Panc1 (cell line): Measurements from ENCODE around the gene AFF2. TPM values are rescaled to one million over a fixed set of nuclear protein-coding genes. Genes with fewer than 3 reads are reported as not detected.

ENCODE experiments used
- ATAC-seq: fragments of 200-7000 bp; cut with Tn5 transposase; 2 replicates; pipeline ENCODE4 v1.9.1; 2020; ENCODE audit warnings: mild to moderate bottlenecking, moderate library complexity
- BruUV-seq: library from RNA; stranded (reverse); fragments of 400-500 nt; replicated peaks from 2 replicates; lab custom pipeline; 2021; lab: Mats Ljungman, UMichigan
- CTCF ChIA-PET: fragments of 300-600 bp; sonication (Branson Sonifier 250); formaldehyde crosslinking; loops from one replicate; lab custom pipeline; 2022; ENCODE audit warnings: antibody characterized with exemption; lab: Charles Lee
- POLR2A ChIA-PET: fragments of 300-600 bp; sonication (Branson Sonifier 250); formaldehyde crosslinking; loops from one replicate; lab custom pipeline; 2022; ENCODE audit warnings: antibody characterized with exemption; lab: Charles Lee
- DNase-seq: peaks from one replicate; pipeline ENCODE4 v3.0.0-alpha.2; 2010; ENCODE audit warnings: low read depth, low spot score
- H3K27ac ChIP-seq: 2 replicates; pipeline ENCODE4 v1.5.1; 2011; ENCODE audit warnings: mild to moderate bottlenecking, low read length, inconsistent platforms
- H3K27me3 ChIP-seq: fragments of 200-500 bp; sonication (Bioruptor generic); 2 replicates; pipeline ENCODE4 v1.6.0; 2014; ENCODE audit warnings: low read length, inconsistent platforms; ENCODE audit not compliant: control insufficient read depth, insufficient read depth
- H3K36me3 ChIP-seq: fragments of 200-500 bp; sonication (Bioruptor generic); 2 replicates; pipeline ENCODE4 v1.5.1; 2014; ENCODE audit warnings: inconsistent platforms, mild to moderate bottlenecking, low read length, moderate library complexity; ENCODE audit not compliant: control insufficient read depth, insufficient read depth
- H3K4me1 ChIP-seq: 2 replicates; pipeline ENCODE4 v1.5.1; 2011; ENCODE audit warnings: inconsistent platforms, mild to moderate bottlenecking, low read length, moderate library complexity; ENCODE audit not compliant: control insufficient read depth, insufficient read depth
- H3K4me3 ChIP-seq, 2 experiments: 2 replicates each; pipeline ENCODE4 v1.5.1; 2011 to 2012; ENCODE audit warnings: low read depth in 2 of 2, low read length in 2 of 2, mild to moderate bottlenecking in 2 of 2, inconsistent platforms in 1 of 2, moderate library complexity in 1 of 2
- H3K9me3 ChIP-seq: fragments of 200-500 bp; sonication (Bioruptor generic); 2 replicates; pipeline ENCODE4 v1.5.1; 2014; ENCODE audit warnings: low read depth, mild to moderate bottlenecking, inconsistent platforms, low read length, moderate library complexity; ENCODE audit not compliant: control insufficient read depth, insufficient read depth
- POLR2AphosphoS5 ChIP-seq: IDR thresholded peaks from 2 replicates; pipeline ENCODE4 v1.6.1; 2012; ENCODE audit warnings: mild to moderate bottlenecking, low read depth, low read length, moderate library complexity
- SIN3A ChIP-seq: IDR thresholded peaks from 2 replicates; pipeline ENCODE4 v1.6.1; 2012; ENCODE audit warnings: low read depth, mild to moderate bottlenecking, low read length, moderate library complexity, borderline replicate concordance; ENCODE audit not compliant: insufficient read depth
- TCF7L2 ChIP-seq: IDR thresholded peaks from 2 replicates; pipeline ENCODE4 v1.6.1; 2011; ENCODE audit warnings: mild to moderate bottlenecking, low read depth, low read length, inconsistent platforms
- in situ Hi-C: cut with HindIII; loops from 2 replicates; pipeline ENCODE4 v1.10.0; 2016; ENCODE audit warnings: low sequenced_read_pairs, low pct_unique_long_range_greater_than_20kb
- intact Hi-C: fragments of 100-400 bp; cut with micrococcal nuclease; formaldehyde crosslinking; loops from one replicate; pipeline ENCODE4 v1.10.0; 2022; ENCODE audit not compliant: unreplicated experiment
- total RNA-seq: library from RNA; stranded (reverse); gene quantifications from one replicate; pipeline ENCODE4 v1.2.1, GENCODE V29; 2021; ENCODE audit not compliant: unreplicated experiment
- TF ChIP-seq, protein P1 (sequence below), 2 experiments: IDR thresholded peaks; 2 replicates each; pipeline ENCODE4 v1.6.1; 2011 to 2012; ENCODE audit warnings: low read depth in 2 of 2, control low read depth in 1 of 2, low read length in 1 of 2, mild to moderate bottlenecking in 1 of 2, moderate library complexity in 1 of 2; ENCODE audit not compliant: insufficient read depth in 1 of 2
- TF ChIP-seq, protein P2 (sequence below): fragments of 450-650 bp; IDR thresholded peaks from 2 replicates; pipeline ENCODE4 v1.5.1; 2017; ENCODE audit warnings: mild to moderate bottlenecking

Gene AFF2
- total RNA-seq, 1 experiment from 2014 or later: 0.05 TPM

- no TSS peak for BruUV-seq
- H3K27me3 ChIP-seq: no peaks in the 10 kb centered on the region
- ChIA-PET CTCF (no interaction called here), POLR2A (no interaction called here)
- no peak for DNase-seq
- no peaks in the 10 kb centered on the region for H3K4me1 ChIP-seq
- TF ChIP-seq, protein P1, sequence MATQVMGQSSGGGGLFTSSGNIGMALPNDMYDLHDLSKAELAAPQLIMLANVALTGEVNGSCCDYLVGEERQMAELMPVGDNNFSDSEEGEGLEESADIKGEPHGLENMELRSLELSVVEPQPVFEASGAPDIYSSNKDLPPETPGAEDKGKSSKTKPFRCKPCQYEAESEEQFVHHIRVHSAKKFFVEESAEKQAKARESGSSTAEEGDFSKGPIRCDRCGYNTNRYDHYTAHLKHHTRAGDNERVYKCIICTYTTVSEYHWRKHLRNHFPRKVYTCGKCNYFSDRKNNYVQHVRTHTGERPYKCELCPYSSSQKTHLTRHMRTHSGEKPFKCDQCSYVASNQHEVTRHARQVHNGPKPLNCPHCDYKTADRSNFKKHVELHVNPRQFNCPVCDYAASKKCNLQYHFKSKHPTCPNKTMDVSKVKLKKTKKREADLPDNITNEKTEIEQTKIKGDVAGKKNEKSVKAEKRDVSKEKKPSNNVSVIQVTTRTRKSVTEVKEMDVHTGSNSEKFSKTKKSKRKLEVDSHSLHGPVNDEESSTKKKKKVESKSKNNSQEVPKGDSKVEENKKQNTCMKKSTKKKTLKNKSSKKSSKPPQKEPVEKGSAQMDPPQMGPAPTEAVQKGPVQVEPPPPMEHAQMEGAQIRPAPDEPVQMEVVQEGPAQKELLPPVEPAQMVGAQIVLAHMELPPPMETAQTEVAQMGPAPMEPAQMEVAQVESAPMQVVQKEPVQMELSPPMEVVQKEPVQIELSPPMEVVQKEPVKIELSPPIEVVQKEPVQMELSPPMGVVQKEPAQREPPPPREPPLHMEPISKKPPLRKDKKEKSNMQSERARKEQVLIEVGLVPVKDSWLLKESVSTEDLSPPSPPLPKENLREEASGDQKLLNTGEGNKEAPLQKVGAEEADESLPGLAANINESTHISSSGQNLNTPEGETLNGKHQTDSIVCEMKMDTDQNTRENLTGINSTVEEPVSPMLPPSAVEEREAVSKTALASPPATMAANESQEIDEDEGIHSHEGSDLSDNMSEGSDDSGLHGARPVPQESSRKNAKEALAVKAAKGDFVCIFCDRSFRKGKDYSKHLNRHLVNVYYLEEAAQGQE (IDR thresholded peaks at IDR 0.05; ENCODE audit: insufficient read depth in 1 of 2, low read depth in 2 of 2, low read length in 1 of 2): no peak
- TF ChIP-seq SIN3A: no peak
- TF ChIP-seq, protein P2, sequence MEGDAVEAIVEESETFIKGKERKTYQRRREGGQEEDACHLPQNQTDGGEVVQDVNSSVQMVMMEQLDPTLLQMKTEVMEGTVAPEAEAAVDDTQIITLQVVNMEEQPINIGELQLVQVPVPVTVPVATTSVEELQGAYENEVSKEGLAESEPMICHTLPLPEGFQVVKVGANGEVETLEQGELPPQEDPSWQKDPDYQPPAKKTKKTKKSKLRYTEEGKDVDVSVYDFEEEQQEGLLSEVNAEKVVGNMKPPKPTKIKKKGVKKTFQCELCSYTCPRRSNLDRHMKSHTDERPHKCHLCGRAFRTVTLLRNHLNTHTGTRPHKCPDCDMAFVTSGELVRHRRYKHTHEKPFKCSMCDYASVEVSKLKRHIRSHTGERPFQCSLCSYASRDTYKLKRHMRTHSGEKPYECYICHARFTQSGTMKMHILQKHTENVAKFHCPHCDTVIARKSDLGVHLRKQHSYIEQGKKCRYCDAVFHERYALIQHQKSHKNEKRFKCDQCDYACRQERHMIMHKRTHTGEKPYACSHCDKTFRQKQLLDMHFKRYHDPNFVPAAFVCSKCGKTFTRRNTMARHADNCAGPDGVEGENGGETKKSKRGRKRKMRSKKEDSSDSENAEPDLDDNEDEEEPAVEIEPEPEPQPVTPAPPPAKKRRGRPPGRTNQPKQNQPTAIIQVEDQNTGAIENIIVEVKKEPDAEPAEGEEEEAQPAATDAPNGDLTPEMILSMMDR: no peak
- no peak for TF ChIP-seq TCF7L2
- no peak for TF ChIP-seq POLR2AphosphoS5
- in situ Hi-C loops: no loop called here
- intact Hi-C loops: no loop called here
- H3K27ac ChIP-seq: no peak overlapping the region
- no peaks in the 10 kb centered on the region for H3K9me3 ChIP-seq
- H3K4me3 ChIP-seq: no peak overlapping the region
- no peaks in the 10 kb centered on the region for H3K36me3 ChIP-seq
- no peak for ATAC-seq
Measured at GRCh38 chrX:148593146-148593545, 92.7 kb downstream of the AFF2 start.

- Histone ChIP-seq H3K4me3 (no peak overlapping the region), H3K4me1 (no peaks in the 10 kb centered on the region), H3K27ac (no peak overlapping the region), H3K36me3 (no peaks in the 10 kb centered on the region), H3K27me3 (no peaks in the 10 kb centered on the region), H3K9me3 (no peaks in the 10 kb centered on the region)
- ChIA-PET POLR2A (no interaction called here), CTCF (no interaction called here)
- no peak for ATAC-seq
- intact Hi-C loops: no loop called here
- DNase-seq: no peak
- in situ Hi-C loops: no loop called here
- BruUV-seq: no TSS peak
- no peak for TF ChIP-seq SIN3A
- TF ChIP-seq POLR2AphosphoS5: no peak
- TF ChIP-seq, protein P1 (IDR thresholded peaks at IDR 0.05; ENCODE audit: insufficient read depth in 1 of 2, low read depth in 2 of 2, low read length in 1 of 2): no peak
- TF ChIP-seq, protein P2: no peak
- TF ChIP-seq TCF7L2: no peak
Measured at GRCh38 chrX:148593987-148594386, 93.6 kb downstream of the AFF2 start.
